ENCODE data around the gene BCAT1.
"Not testable (repeated sequence)": the region's sequence is repeated elsewhere in the genome, so short reads cannot be mapped to it uniquely, and the experiment has no call there.

Gene BCAT1

DNA sequence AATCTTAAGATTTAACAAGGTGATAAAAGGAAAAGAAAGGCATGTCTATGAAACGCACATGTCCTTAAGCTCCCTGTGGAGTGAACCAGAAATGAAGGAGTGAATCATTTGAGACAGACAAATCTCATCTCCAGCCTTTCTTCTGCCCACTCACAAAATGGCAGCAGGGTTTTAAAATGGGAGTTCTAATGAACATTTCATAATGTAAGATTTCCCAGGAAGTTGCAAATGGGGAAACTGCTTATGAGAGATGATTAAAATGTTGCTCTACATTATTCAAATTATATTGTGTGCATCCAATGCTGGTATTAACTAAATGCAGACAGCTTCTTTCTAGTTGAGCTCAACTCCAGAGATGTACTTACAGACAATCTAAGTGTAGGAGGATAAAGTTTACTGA, 76.7 kb downstream of the BCAT1 start:
- Histone ChIP-seq H3K9me3 (ENCODE audit: low read length) (peaks cover 7% of the 10 kb centered on the region), H3K4me1 (ENCODE audit: insufficient read depth, low read length) (no peaks in the 10 kb centered on the region), H2AFZ (ENCODE audit: low read depth, low read length) (no peak overlapping the region), H3K27me3 (ENCODE audit: insufficient read depth, low read length) (no peaks in the 10 kb centered on the region), H3K36me3 (ENCODE audit: insufficient read depth, low read length) (peaks cover 65% of the 10 kb centered on the region), H3K4me3 (ENCODE audit: low read length) (no peak overlapping the region)

DNA sequence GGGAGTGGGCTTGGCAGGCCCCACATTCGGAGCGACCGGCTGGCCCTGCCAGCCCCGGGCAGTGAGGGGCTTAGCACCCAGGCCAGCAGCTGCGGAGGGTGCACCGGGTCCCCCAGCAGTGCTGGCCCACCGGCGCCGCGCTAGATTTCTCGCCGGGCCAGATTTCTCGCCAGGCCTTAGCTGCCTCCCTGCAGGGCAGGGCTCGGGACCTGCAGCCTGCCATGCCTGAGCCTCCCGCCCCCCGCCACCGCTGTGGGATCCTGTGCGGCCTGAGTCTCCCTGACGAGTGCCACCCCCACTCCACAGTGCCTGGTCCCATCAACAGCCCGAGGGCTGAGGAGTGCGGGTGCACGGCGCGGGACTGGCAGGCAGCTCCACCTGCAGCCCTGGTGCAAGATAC, 82.8 kb downstream of the BCAT1 start:
- H2AFZ ChIP-seq (ENCODE audit: low read depth, low read length); H3K27me3 ChIP-seq (ENCODE audit: insufficient read depth, low read length); H3K4me3 ChIP-seq (ENCODE audit: low read length); H3K9me3 ChIP-seq (ENCODE audit: low read length): not testable (repeated sequence)
- Histone ChIP-seq H3K4me1 (ENCODE audit: insufficient read depth, low read length) (peaks cover 37% of the 10 kb centered on the region), H3K36me3 (ENCODE audit: insufficient read depth, low read length) (peaks cover 27% of the 10 kb centered on the region)

DNA sequence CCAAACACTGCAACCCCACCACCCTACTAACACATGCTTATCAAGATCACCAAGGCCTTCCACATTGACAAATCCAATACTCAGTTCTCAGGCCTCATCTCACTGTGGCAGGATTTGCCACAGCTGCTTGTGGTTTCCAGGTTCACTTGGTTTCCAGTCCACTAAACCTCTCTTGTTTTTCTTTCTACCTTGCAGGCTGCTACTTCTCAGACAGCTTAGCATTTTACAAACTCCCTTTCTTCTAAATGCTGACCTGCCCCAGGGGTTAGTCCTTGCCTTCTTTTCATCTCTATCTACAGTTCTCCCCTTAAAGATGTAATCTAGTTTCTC, 84.1 kb downstream of the BCAT1 start:
- H3K9me3 ChIP-seq (ENCODE audit: low read length) = peaks cover 8% of the 10 kb centered on the region
- H3K4me3 ChIP-seq (ENCODE audit: low read length) = no peak overlapping the region
- H3K4me1 ChIP-seq (ENCODE audit: insufficient read depth, low read length) = peaks cover 50% of the 10 kb centered on the region
- H3K36me3 ChIP-seq (ENCODE audit: insufficient read depth, low read length) = peaks cover 18% of the 10 kb centered on the region
- no peak overlapping the region for H2AFZ ChIP-seq (ENCODE audit: low read depth, low read length)
- H3K27me3 ChIP-seq (ENCODE audit: insufficient read depth, low read length) = no peaks in the 10 kb centered on the region

DNA sequence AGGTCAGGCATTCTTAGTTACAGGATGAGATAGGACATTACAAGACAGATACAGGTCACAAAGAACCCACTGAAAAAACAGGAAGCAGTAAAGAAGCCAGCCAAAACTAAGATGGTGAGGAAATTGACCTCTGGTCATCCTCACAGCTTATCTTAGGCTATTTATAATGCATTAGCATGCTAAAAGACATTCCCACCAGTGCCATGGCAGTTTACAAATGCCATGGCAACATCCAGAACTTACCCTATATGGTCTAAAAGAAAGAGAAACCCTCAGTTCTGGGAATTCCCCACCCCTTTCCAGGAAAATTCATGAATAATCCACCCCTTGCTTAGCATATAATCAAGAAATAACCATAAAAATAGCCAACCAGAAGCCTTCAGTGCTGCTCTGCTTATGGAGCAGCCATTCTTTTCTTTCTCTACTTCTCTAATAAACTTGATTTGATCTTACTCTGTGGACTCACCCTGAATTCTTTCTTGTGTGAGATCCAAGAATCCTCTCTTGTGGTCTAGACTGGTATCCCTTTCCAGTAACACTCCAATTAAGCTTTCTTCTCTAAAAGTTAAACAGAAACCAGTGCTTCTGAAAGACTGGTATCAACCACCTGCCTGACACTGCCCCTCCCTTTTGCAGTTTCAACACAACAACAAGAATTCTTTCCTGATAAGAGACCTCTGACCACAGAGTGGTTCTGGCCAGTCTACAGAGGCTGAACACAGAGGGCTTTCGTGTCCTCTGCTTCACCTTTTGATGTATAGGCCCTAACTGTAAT, 86.9 kb downstream of the BCAT1 start:
- H3K4me1 ChIP-seq (ENCODE audit: insufficient read depth, low read length) = peaks cover 50% of the 10 kb centered on the region
- no peaks in the 10 kb centered on the region for H3K27me3 ChIP-seq (ENCODE audit: insufficient read depth, low read length)
- peaks cover 15% of the 10 kb centered on the region for H3K9me3 ChIP-seq (ENCODE audit: low read length)
- peaks cover 11% of the 10 kb centered on the region for H3K36me3 ChIP-seq (ENCODE audit: insufficient read depth, low read length)
- H3K4me3 ChIP-seq (ENCODE audit: low read length) = no peak overlapping the region
- H2AFZ ChIP-seq (ENCODE audit: low read depth, low read length) = no peak overlapping the region

DNA sequence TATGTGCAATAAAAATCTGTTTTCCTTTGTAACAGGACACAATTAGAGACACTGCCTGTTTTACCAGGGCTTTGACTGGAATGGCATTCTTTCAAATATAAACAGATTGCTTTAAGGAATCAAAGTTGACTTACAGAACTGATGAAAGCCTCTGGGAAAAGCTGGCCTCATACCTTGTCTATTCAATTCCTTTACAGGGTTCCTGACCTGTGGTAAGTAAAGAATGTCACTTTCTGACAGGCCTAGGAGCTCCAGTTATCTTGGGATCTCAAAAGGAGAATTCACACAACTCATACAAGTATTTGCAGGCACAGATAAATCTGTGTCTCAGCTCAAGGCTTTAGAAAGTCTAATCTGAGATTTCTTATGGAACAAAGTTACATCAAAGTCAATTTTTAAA, 88.4 kb downstream of the BCAT1 start:
- Histone ChIP-seq H3K4me3 (ENCODE audit: low read length) (no peak overlapping the region), H3K36me3 (ENCODE audit: insufficient read depth, low read length) (peaks cover 9% of the 10 kb centered on the region), H3K9me3 (ENCODE audit: low read length) (peaks cover 13% of the 10 kb centered on the region), H3K4me1 (ENCODE audit: insufficient read depth, low read length) (peaks cover 50% of the 10 kb centered on the region), H2AFZ (ENCODE audit: low read depth, low read length) (no peak overlapping the region), H3K27me3 (ENCODE audit: insufficient read depth, low read length) (no peaks in the 10 kb centered on the region)

DNA sequence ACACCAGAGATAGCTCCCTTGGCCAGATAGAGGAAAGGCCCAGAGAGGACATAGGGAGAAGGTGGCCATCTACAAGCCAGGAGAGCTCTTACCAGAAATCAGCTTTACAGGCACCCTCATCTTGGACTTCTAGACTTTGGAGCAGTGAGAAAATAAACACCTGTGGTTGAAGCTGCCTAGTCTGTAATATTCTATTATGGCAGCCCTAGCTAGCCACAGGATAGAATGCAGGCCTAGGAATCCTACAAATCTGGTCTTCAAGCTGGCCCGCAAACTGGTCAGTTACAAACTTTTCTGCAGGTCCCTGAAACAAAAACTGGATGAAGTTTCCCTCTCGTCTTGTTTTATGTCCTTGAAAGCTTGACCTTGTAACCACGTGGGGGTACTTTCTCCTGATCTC, 92.4 kb downstream of the BCAT1 start:
- H3K36me3 ChIP-seq (ENCODE audit: insufficient read depth, low read length) = peaks cover 9% of the 10 kb centered on the region
- no peak overlapping the region for H2AFZ ChIP-seq (ENCODE audit: low read depth, low read length)
- H3K9me3 ChIP-seq (ENCODE audit: low read length) = peaks cover 14% of the 10 kb centered on the region
- peaks cover 20% of the 10 kb centered on the region for H3K4me1 ChIP-seq (ENCODE audit: insufficient read depth, low read length)
- no peak overlapping the region for H3K4me3 ChIP-seq (ENCODE audit: low read length)
- H3K27me3 ChIP-seq (ENCODE audit: insufficient read depth, low read length) = no peaks in the 10 kb centered on the region

DNA sequence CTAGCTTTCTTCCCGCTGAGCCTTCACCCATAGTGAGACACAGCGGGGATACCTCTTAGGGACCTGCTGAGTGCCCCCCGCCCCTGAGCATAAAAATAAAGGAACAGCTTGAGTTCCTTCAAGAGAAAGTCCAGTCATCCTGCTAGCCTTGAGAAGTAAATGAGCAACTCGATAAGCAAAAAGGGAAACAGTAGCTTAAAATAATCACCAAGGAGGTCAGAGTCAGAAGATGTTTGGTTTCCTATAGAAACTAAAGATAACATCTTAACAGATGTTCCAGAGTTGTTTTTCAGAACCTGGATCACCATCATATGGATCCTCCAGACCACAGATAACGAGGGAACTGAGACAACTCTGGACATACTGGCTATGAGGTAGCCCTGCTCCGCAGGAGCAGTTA, 94.0 kb downstream of the BCAT1 start:
- H3K36me3 ChIP-seq (ENCODE audit: insufficient read depth, low read length) = peaks cover 10% of the 10 kb centered on the region
- H3K4me1 ChIP-seq (ENCODE audit: insufficient read depth, low read length) = peaks cover 4% of the 10 kb centered on the region
- no peak overlapping the region for H3K4me3 ChIP-seq (ENCODE audit: low read length)
- peaks cover 18% of the 10 kb centered on the region for H3K9me3 ChIP-seq (ENCODE audit: low read length)
- H3K27me3 ChIP-seq (ENCODE audit: insufficient read depth, low read length) = no peaks in the 10 kb centered on the region
- no peak overlapping the region for H2AFZ ChIP-seq (ENCODE audit: low read depth, low read length)

DNA sequence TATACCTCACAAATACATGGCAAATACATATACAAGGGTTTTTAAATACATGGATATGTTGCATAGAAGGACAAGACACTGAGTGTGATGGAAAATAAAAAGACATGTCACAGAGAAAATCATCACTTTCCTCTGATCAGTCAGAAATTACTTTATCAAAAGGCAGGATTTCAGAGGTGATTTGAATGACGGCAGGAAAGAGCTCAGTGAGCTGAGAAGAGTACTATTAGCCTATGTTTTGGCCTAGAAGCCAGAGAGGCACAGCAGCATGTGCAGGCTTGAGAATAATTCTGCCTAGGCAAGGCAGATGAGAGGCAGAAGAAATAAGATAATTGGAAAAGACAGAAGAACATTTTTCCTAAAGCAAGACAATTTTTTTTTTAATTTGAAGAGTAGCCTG, 94.9 kb downstream of the BCAT1 start:
- Histone ChIP-seq H3K9me3 (ENCODE audit: low read length) (peaks cover 18% of the 10 kb centered on the region), H3K27me3 (ENCODE audit: insufficient read depth, low read length) (no peaks in the 10 kb centered on the region), H2AFZ (ENCODE audit: low read depth, low read length) (no peak overlapping the region), H3K4me1 (ENCODE audit: insufficient read depth, low read length) (peaks cover 3% of the 10 kb centered on the region), H3K36me3 (ENCODE audit: insufficient read depth, low read length) (peaks cover 15% of the 10 kb centered on the region), H3K4me3 (ENCODE audit: low read length) (no peak overlapping the region)

DNA sequence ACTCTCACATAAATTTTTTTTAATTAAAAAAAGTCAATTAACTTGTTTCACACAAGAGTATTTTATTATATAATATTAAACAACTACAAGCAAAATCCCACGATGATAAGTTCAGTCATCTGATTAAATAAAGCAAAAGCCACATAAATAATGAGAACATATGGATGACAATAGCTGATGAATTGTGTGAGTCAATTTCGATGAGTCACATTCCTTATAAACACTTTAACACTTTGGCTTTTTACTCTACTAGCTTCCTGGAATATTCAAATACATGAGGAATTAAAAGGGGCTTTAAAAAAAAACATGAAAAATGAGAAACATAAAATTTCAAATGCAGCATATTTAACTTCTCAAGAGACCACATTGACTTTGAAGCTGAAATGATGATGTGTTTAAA, 95.3 kb downstream of the BCAT1 start:
- Histone ChIP-seq H3K27me3 (ENCODE audit: insufficient read depth, low read length) (no peaks in the 10 kb centered on the region), H3K36me3 (ENCODE audit: insufficient read depth, low read length) (peaks cover 17% of the 10 kb centered on the region), H3K4me3 (ENCODE audit: low read length) (no peak overlapping the region), H3K9me3 (ENCODE audit: low read length) (peaks cover 18% of the 10 kb centered on the region), H3K4me1 (ENCODE audit: insufficient read depth, low read length) (peaks cover 3% of the 10 kb centered on the region), H2AFZ (ENCODE audit: low read depth, low read length) (no peak overlapping the region)

DNA sequence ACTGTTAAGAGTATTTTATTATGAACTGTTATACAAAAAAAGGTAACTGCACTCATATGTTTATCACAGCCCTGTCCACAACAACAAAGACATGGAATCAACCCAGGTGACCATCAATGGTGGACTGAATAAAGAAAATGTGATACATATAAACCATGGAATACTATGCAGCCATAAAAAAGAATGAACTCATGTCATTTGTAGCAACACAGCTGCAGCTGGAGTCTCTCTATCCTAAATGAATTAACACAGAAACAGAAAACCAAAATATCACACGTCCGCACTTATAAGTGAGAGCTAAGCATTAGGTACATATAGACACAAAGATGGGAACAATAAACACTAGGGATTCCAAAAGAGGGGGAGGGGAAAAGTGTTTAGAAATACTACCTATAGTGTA, 95.8 kb downstream of the BCAT1 start:
- Histone ChIP-seq H3K27me3 (ENCODE audit: insufficient read depth, low read length) (no peaks in the 10 kb centered on the region), H3K9me3 (ENCODE audit: low read length) (peaks cover 15% of the 10 kb centered on the region), H2AFZ (ENCODE audit: low read depth, low read length) (no peak overlapping the region), H3K4me3 (ENCODE audit: low read length) (no peak overlapping the region), H3K36me3 (ENCODE audit: insufficient read depth, low read length) (peaks cover 19% of the 10 kb centered on the region), H3K4me1 (ENCODE audit: insufficient read depth, low read length) (peaks cover 3% of the 10 kb centered on the region)

DNA sequence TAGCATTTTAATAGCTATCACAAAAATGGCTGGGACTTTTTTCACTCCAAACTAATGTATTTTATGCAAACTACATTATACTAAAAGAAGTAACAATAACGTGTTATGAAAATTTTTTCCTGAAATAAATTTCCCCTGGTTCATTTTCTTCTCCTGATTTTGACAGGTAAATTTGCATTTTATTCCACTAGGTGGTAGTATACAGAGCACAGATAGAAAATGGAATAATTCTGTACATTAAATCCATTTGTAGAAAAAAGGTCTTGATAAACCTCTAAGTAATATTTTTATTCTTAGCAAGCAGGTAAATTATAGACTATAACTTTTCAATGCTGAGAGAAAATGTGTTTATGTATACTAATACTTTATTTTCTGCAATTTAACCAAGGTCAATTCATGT, 96.5 kb downstream of the BCAT1 start:
- H3K4me3 ChIP-seq (ENCODE audit: low read length) = no peak overlapping the region
- peaks cover 9% of the 10 kb centered on the region for H3K9me3 ChIP-seq (ENCODE audit: low read length)
- peaks cover 18% of the 10 kb centered on the region for H3K36me3 ChIP-seq (ENCODE audit: insufficient read depth, low read length)
- H3K4me1 ChIP-seq (ENCODE audit: insufficient read depth, low read length) = peaks cover 3% of the 10 kb centered on the region
- H3K27me3 ChIP-seq (ENCODE audit: insufficient read depth, low read length) = no peaks in the 10 kb centered on the region
- no peak overlapping the region for H2AFZ ChIP-seq (ENCODE audit: low read depth, low read length)

DNA sequence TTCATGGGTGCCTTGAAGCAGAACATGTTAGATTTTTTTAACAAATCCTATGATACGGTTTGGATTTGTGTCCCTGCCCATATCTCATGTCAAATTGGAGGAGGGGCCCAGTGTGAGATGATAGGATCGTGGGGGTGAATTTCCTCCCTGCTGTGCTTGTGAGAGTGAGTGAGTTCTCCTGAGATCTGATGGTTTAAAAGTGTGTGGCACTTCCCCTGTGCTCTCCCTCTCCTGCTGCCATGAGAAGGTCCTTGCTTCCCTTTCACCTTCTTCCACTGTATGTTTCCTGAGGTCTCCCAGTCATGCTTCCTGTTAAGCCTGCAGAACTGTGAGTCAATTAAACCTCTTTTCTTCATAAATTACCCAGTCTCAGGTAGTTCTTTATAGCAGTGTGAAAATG, 97.0 kb downstream of the BCAT1 start:
- not testable (repeated sequence) for H2AFZ ChIP-seq (ENCODE audit: low read depth, low read length); H3K4me3 ChIP-seq (ENCODE audit: low read length); H3K27me3 ChIP-seq (ENCODE audit: insufficient read depth, low read length); H3K4me1 ChIP-seq (ENCODE audit: insufficient read depth, low read length); H3K9me3 ChIP-seq (ENCODE audit: low read length)
- H3K36me3 ChIP-seq (ENCODE audit: insufficient read depth, low read length) = peaks cover 23% of the 10 kb centered on the region

DNA sequence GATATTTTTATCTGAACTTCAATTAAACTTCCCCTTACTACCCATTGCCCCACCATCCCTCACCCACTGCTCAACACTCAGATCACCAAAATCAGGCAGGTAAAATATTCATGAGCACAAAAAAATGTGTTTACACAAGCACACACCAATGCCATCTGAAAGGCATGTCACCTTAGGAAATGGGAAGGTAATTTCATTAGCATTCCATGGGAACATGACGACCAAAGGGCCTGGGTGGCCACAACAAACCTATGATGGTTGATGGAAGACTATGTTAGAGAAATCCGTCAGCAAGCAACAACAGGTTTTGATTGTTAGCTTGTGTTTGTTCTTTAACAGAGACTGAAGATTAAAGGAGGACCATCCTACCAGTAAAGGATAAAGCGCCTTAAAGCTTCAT, 97.6 kb downstream of the BCAT1 start:
- H2AFZ ChIP-seq (ENCODE audit: low read depth, low read length) = no peak overlapping the region
- peaks cover 24% of the 10 kb centered on the region for H3K36me3 ChIP-seq (ENCODE audit: insufficient read depth, low read length)
- H3K4me3 ChIP-seq (ENCODE audit: low read length) = no peak overlapping the region

DNA sequence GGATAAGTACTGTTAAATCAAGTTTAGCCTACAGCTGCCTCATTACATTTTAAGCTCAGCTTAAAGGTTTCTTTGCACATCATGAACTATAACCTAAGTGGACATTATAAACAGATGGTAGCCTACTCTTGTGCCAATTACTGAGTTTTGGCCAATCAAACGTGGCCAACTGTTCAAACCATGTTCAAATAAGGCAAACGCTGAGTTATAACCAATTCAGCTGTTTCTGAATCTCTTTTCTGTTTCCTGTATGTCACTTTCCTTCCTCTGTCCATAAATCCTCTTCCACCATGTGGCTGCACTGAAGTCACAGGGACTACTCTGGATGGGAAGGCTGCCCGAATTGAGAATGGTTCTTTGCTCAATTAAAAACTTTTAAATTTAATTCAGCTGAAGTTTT, 98.4 kb downstream of the BCAT1 start:
- H3K27me3 ChIP-seq (ENCODE audit: insufficient read depth, low read length) = no peaks in the 10 kb centered on the region
- no peak overlapping the region for H3K4me3 ChIP-seq (ENCODE audit: low read length)
- peaks cover 24% of the 10 kb centered on the region for H3K36me3 ChIP-seq (ENCODE audit: insufficient read depth, low read length)

More for the DNA sequence above, 97.6 kb downstream of the BCAT1 start:
- peaks cover 3% of the 10 kb centered on the region for H3K4me1 ChIP-seq (ENCODE audit: insufficient read depth, low read length)
- H3K9me3 ChIP-seq (ENCODE audit: low read length) = peaks cover 5% of the 10 kb centered on the region
- no peaks in the 10 kb centered on the region for H3K27me3 ChIP-seq (ENCODE audit: insufficient read depth, low read length)

More for the DNA sequence above, 98.4 kb downstream of the BCAT1 start:
- H3K4me1 ChIP-seq (ENCODE audit: insufficient read depth, low read length) = peaks cover 3% of the 10 kb centered on the region
- peaks cover 5% of the 10 kb centered on the region for H3K9me3 ChIP-seq (ENCODE audit: low read length)
- H2AFZ ChIP-seq (ENCODE audit: low read depth, low read length) = no peak overlapping the region
